Central memory CD8-positive, alpha-beta T cell (primary cell): ENCODE results near the gene MTHFSD.

Experiments used
- ATAC-seq: fragments of 150-1000 bp; cut with Tn5 transposase; replicated peaks from 2 replicates; pipeline ENCODE4 v1.10.0; 2022; ENCODE audit warnings: mild to moderate bottlenecking, moderate FRiP score, moderate number of reproducible peaks; ENCODE audit not compliant: poor library complexity, severe bottlenecking; ENCODE audit errors: extremely low read depth
- DNase-seq, 2 donors: peaks; one replicate each; pipeline ENCODE4 v3.0.0; 2021; ENCODE audit warnings: low spot score in 2 of 2
- H3K27ac Mint-ChIP-seq: one replicate; pipeline ENCODE4 v1.8.0; 2022; ENCODE audit warnings: low read depth, mild to moderate bottlenecking, moderate library complexity, mixed read lengths
- H3K27me3 Mint-ChIP-seq: one replicate; pipeline ENCODE4 v1.8.0; 2022; ENCODE audit warnings: mixed read lengths
- H3K36me3 Mint-ChIP-seq: one replicate; pipeline ENCODE4 v1.8.0; 2022; ENCODE audit warnings: mild to moderate bottlenecking, moderate library complexity, mixed read lengths; ENCODE audit not compliant: insufficient read depth
- H3K4me1 Mint-ChIP-seq: one replicate; pipeline ENCODE4 v1.8.0; 2022; ENCODE audit warnings: mixed read lengths
- H3K4me3 Mint-ChIP-seq: one replicate; pipeline ENCODE4 v1.8.0; 2022; ENCODE audit warnings: mild to moderate bottlenecking, moderate library complexity, mixed read lengths
- H3K9me3 Mint-ChIP-seq: one replicate; pipeline ENCODE4 v1.8.0; 2022; ENCODE audit warnings: mixed read lengths

The MTHFSD gene

DNA sequence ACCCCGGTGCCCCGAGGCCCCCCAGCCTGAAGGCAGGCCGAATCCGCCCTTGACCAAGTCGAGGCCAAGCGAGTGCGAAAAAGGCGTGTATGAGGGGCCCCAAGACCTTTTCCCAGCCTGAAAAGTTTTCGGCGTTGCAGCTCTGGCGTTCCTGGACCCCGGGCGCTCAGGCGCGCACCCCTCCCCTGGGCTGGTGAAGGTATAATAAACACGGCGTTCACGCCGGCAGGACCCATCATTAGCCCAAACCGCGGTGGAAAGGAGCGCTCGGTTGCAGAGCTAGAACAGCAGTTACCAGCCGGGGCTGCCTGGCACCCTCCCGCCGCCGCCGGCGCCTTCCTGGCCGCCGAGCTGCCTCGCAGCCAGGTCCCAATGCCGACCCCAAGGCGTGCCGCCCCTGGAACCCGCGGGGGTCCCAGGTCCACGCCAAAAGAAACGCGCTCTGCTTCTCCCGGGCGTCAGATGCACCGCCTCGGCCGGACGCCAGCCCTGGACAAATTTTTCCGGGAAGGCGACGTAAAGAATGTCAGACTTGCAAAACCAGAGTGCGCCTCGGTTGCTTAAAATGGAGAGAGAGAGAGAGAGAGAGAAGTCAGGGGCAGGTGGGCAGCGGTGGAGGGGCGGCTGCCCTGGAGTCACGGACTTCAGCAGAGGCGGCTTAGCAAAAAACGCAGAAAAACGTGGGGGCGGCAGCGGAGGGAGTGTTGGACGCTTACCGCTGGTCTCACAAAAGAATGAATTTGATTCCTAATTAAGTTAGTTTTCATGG lies 56.2 kb downstream of the MTHFSD start:
- ATAC-seq (no peak), DNase-seq (no peak)
- Mint-ChIP-seq H3K27ac (no peak overlapping the region), H3K4me3 (no peak overlapping the region), H3K27me3 (peaks cover 93% of the 10 kb centered on the region), H3K36me3 (peaks cover 2% of the 10 kb centered on the region), H3K9me3 (no peaks in the 10 kb centered on the region), H3K4me1 (no peaks in the 10 kb centered on the region)

DNA sequence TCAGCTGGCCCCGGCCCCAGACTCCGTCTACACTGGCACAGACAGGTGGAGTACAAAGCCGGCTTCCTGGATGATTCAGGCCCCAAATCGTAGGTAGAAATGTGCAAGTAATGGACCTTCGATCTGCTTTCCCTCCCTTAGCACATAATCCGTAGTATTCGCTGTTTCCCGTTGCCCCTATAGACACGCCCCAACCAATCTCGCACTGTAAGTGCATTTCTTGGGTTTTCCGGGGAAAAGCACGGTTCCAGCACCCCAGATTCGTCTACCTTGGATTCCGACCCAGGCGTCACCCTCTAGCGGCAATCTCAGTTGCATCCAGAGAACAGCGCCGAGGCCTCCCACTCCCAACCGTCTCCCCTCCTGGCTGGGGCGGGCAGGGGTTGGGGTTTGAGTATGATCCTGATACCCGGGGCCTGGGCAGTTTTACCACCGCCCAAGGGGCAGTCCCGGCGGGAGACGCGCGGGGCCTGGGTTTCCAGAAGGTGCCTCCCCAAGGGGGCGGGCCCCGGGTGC lies 56.8 kb downstream of the MTHFSD start:
- H3K4me3 Mint-ChIP-seq = no peak overlapping the region
- peaks cover 2% of the 10 kb centered on the region for H3K36me3 Mint-ChIP-seq
- DNase-seq (no peak), ATAC-seq (no peak)
- peaks cover 93% of the 10 kb centered on the region for H3K27me3 Mint-ChIP-seq
- no peak overlapping the region for H3K27ac Mint-ChIP-seq
- no peaks in the 10 kb centered on the region for H3K9me3 Mint-ChIP-seq
- no peaks in the 10 kb centered on the region for H3K4me1 Mint-ChIP-seq

DNA sequence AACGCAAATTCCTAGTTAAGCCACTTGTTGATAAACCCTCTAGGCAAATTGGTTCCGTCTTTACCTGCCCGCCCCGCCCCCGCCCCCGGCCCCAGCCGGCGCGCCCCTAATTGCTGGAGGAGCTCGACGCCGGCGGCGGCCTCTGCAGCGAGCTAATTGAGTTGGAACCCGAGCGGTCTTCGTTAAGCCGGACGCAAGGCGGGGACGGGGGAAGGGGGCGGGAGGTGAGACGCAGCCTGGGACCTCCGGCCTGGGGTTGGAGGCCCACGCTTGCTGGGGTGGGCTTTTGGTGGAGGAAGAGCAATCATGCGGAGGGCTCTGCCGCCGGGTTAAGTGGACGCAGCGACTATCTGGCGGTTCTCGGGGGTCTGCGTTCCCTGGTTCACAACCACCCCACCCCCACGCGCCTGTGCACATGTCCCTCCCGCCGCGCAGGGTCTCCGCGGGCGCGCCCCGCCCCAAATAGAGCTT lies 57.4 kb downstream of the MTHFSD start:
- ATAC-seq = no peak

DNA sequence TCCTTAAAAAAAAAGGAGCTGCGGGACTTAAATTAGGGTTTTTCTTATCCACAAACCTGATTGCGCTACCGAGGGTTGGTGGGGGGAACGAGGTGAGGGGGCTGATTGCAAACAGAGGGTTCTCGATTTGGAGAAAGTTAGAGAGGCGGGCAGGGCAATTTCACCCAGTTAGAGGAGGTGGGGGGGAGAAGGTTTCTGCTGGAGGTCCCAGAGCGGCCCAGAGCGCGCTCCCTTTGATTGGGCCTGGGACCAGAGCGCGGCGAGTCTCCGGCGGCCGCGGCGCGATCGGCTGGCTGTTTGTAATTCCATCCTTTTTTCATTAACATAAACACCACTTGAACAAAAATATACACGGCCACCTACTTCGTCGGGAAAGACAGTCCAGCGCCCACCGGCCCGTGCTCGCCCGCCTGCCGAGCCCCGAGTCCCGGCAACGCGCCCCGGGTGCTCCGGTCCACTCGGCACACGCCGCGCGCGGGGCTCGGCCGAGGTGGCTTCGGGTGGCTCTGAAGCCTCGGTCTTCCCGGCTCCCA lies 58.0 kb downstream of the MTHFSD start:
- ATAC-seq = no peak
- peaks cover 2% of the 10 kb centered on the region for H3K36me3 Mint-ChIP-seq
- H3K9me3 Mint-ChIP-seq = no peaks in the 10 kb centered on the region
- H3K27ac Mint-ChIP-seq = no peak overlapping the region
- H3K4me3 Mint-ChIP-seq = no peak overlapping the region
- H3K4me1 Mint-ChIP-seq = no peaks in the 10 kb centered on the region
- DNase-seq = no peak
- H3K27me3 Mint-ChIP-seq = peaks cover 93% of the 10 kb centered on the region

More for the DNA sequence above, 57.4 kb downstream of the MTHFSD start:
- no peaks in the 10 kb centered on the region for H3K4me1 Mint-ChIP-seq
- H3K36me3 Mint-ChIP-seq = peaks cover 2% of the 10 kb centered on the region
- no peaks in the 10 kb centered on the region for H3K9me3 Mint-ChIP-seq
- no peak for DNase-seq
- H3K27ac Mint-ChIP-seq = no peak overlapping the region
- peaks cover 93% of the 10 kb centered on the region for H3K27me3 Mint-ChIP-seq
- no peak overlapping the region for H3K4me3 Mint-ChIP-seq

DNA sequence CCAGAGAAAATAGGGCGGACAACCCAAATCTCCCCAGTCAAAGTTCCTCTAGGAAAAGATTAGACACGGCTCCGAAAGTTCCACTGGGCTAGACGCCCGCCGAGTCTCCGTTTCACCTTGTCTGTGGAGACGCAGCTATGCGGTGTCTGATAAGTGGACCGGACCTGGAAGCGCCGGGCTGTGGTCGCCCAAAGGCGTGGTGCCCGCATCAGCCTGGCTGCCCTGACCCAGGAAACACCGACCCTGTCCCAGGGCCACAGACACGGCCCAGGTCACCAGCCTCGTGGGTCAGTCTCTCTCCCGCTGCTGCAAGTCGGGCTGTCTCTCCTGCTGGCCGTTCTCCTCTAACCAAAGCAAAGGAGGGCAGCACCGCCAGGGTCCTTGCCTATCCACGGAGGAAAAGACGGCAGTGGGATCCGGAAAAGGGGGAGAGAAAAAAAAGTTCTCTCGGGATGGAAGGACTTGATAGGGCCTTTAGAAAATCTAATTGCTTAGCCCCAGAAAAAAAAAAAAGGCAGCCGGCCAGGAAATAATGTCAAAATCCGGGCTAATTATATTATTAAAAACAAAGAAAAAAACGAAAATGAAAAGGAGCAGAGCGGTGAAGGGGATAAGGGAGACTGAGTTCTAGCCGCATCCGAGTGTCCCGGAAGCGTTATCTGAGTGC lies 58.6 kb downstream of the MTHFSD start:
- Mint-ChIP-seq H3K27ac (no peak overlapping the region), H3K27me3 (peaks cover 93% of the 10 kb centered on the region), H3K4me1 (no peaks in the 10 kb centered on the region), H3K4me3 (no peak overlapping the region), H3K36me3 (peaks cover 2% of the 10 kb centered on the region), H3K9me3 (no peaks in the 10 kb centered on the region)
- no peak for ATAC-seq
- DNase-seq = no peak

DNA sequence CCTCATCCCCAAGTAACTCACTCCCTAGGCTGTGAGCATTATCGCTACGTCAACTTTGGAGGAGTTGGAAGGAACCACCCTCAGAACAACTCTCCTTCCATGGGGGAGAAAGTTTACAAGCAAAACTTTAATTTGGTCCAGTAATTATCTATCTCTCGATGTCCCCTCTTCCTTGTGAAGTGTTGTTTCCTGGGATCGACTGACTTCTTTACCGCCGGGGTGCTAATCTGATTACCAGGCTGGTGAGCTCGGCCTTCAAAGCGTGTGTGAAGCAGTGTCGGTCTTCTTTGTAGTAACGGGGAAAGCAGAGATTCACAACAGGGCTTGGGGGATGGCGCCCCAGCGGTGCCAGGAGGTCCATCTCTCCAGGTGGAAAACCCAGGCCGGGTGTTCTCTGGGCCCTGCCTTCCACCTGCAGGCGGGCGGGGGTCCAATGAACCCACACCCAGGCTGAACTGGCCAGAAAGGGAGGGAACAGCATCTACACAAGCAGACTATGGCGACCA lies 59.2 kb downstream of the MTHFSD start:
- Mint-ChIP-seq H3K36me3 (peaks cover 2% of the 10 kb centered on the region), H3K27ac (no peak overlapping the region), H3K4me1 (no peaks in the 10 kb centered on the region), H3K27me3 (peaks cover 93% of the 10 kb centered on the region), H3K9me3 (no peaks in the 10 kb centered on the region), H3K4me3 (no peak overlapping the region)
- ATAC-seq = no peak
- DNase-seq = no peak

DNA sequence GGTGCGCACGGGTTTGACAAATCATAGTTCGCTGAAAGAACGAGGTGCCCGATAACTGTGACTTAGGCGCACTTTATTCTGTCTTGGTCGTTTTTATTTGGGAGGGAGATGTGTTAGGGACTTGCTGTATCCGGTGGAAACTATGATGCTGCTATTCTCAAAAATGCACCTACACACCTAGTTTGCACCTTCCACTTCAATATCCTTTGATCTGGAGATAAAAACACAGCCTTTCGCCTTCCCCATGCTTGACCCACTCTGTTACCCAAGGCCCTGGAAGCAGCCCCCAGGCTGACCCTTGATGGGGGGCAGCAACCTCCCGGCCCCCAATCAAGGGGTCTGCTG lies 59.7 kb downstream of the MTHFSD start:
- H3K4me1 Mint-ChIP-seq = no peaks in the 10 kb centered on the region
- H3K27ac Mint-ChIP-seq = no peak overlapping the region
- H3K4me3 Mint-ChIP-seq = no peak overlapping the region
- peaks cover 2% of the 10 kb centered on the region for H3K36me3 Mint-ChIP-seq
- H3K9me3 Mint-ChIP-seq = no peaks in the 10 kb centered on the region
- DNase-seq (no peak), ATAC-seq (no peak)
- peaks cover 93% of the 10 kb centered on the region for H3K27me3 Mint-ChIP-seq

DNA sequence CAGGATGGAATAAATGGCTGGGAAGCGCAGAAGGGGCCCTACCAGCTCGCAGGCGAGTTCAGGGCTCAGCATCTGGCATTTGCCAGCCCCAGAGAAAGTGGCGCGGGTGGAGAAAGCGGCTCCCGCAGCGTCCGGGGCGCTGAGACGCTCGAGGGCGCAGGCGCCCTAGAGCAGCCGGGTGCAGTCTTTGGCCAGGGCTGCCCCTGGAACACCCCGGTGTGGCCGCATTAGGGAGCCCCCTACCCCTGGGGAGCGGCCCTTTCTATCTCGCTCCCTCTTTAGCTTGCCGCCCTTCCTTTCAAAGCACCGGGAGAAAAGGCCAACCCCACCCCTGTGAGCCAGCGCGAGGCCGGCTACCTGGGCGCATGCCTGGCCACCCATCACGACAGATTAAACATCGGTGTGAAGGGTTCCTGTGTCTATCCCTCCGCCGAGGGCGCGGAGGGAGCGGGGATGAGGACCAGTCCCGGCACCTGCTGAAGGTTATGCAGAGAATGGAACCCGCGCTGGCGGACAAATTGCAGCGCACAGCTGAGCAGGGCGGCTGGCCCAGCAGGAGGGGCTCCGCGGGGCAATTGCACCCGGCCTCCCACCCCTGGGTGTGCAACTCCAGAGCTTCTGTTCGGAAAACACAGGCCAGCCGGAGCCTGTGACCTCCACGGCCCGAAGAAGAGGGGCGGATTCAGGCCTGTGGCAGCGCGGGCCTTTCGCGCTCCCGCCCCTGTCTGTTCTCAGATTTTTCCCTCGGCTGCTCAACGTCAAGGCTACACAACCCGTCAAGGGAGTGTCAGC lies 60.3 kb downstream of the MTHFSD start:
- H3K4me1 Mint-ChIP-seq = no peaks in the 10 kb centered on the region

DNA sequence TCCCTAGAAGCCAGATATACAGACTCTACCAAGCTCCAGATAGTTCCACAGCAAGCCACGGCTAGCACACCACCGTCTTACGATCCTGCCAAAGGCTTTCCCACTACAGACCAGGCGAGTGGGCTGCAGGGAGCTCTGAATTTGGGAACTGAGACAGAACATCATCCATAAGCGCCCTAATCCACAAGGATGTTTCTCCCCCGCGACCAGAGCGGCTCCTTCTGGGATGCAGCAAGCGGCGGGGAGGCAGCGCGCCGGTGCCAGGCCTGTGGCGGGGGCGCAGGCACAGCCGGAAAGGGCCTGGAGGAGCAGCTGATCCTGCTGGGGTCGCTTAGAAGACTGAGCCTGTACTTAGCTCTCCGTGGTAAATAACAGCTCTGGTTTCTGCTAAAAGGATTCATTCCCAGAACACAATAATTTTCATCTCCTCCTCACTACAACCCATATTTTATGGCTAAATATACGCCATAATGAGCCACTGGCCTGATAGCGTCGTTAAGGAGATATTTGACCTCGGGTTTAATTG lies 60.9 kb downstream of the MTHFSD start:
- Mint-ChIP-seq H3K9me3 (no peaks in the 10 kb centered on the region), H3K27me3 (peaks cover 93% of the 10 kb centered on the region), H3K27ac (no peak overlapping the region), H3K4me1 (no peaks in the 10 kb centered on the region), H3K4me3 (no peak overlapping the region), H3K36me3 (peaks cover 2% of the 10 kb centered on the region)
- DNase-seq (no peak), ATAC-seq (no peak)

More for the DNA sequence above, 60.3 kb downstream of the MTHFSD start:
- DNase-seq = no peak
- H3K9me3 Mint-ChIP-seq = no peaks in the 10 kb centered on the region
- H3K27me3 Mint-ChIP-seq = peaks cover 93% of the 10 kb centered on the region
- H3K36me3 Mint-ChIP-seq = peaks cover 2% of the 10 kb centered on the region
- H3K4me3 Mint-ChIP-seq = no peak overlapping the region
- H3K27ac Mint-ChIP-seq = no peak overlapping the region
- ATAC-seq = no peak

DNA sequence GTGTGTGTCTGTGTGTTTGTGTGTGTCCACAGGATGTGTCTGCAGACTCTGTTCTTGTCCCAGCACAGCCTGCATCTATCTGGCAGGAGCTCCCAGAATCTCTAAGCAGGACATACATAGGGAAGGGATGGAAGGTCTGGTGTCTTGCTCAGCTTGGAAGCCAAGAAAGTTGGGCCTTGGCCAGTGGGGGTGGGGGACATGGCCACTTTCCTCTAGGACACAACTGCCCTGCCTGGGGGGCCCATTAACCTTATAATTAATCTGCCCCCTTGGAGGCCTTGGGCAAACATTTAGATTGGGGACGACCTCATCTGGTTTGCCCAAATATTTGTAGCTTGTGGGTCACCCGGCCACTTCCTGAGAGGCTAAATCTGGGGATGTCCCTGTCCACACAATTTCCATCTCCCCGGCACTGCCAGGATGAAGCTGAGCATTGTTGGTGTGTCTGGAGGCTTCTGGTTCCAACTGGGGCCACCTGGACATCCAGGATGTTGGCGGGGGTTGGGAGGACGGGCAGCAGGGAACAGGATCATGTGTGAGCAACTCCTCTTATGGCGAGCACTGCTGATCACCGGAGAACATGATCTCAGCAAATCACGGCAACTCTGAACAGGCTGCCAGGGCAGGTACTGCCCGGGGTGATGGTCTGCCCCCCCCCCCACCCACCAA lies 61.9 kb downstream of the MTHFSD start:
- Mint-ChIP-seq H3K4me3 (no peak overlapping the region), H3K36me3 (peaks cover 2% of the 10 kb centered on the region), H3K4me1 (no peaks in the 10 kb centered on the region), H3K27ac (no peak overlapping the region), H3K27me3 (peaks cover 89% of the 10 kb centered on the region), H3K9me3 (no peaks in the 10 kb centered on the region)
- DNase-seq = no peak
- ATAC-seq = no peak

DNA sequence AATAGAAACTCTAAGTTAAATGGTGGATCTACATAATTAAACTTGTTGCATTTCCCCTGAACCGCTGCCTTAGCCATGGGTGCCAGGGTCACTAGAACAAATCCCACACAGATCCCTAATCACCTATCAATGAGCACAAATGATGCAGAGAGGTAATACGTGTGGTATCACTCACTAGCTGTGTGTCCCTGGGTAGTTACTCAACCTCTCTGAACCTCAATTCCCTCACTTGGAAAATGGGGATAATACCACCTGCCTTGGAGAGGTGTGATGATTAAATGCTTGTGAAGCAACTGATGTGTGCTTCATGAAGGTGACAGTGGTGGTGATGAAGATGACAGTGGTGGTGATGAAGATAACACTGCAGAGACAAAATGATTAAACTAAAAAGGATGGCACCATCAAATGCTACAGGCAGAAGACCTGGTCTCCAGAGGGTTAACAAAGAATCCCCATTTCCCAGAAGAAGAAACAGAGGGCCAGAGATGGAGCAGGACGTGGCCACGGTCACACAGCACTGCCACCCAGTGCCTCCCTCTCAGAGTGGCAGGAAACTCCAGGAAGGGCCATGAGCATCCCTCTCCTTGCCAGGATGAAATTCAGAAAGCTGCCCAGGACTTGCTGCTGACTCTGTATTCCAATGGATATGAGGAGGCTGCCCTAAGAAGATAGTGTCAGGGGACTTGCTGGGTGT lies 62.6 kb downstream of the MTHFSD start:
- no peak for ATAC-seq
- no peaks in the 10 kb centered on the region for H3K9me3 Mint-ChIP-seq
- H3K27me3 Mint-ChIP-seq = peaks cover 91% of the 10 kb centered on the region
- no peak for DNase-seq
- H3K36me3 Mint-ChIP-seq = peaks cover 2% of the 10 kb centered on the region
- H3K27ac Mint-ChIP-seq = no peak overlapping the region
- H3K4me1 Mint-ChIP-seq = no peaks in the 10 kb centered on the region
- no peak overlapping the region for H3K4me3 Mint-ChIP-seq
